H9 (cell line): ENCODE measurements around the gene FAM210A. TPM values are rescaled to one million over a fixed set of nuclear protein-coding genes. Genes with fewer than 3 reads are reported as not detected.

Experiments
- DNase-seq: peaks from one replicate; pipeline ENCODE4 v3.0.0-alpha.2; 2017
- H2AFZ ChIP-seq: one replicate; pipeline ENCODE4 v1.6.1; 2013; ENCODE audit warnings: mild to moderate bottlenecking, low read length, control low read depth, moderate library complexity
- H2AK5ac ChIP-seq: 2 replicates; pipeline ENCODE4 v1.6.1; 2013; ENCODE audit warnings: low read length, control low read depth, mixed read lengths; ENCODE audit not compliant: insufficient read length
- H2BK120ac ChIP-seq: one replicate; pipeline ENCODE4 v1.6.1; 2013; ENCODE audit warnings: low read depth, mild to moderate bottlenecking, low read length, control low read depth, inconsistent platforms; ENCODE audit not compliant: poor library complexity, severe bottlenecking
- H2BK12ac ChIP-seq: 2 replicates; pipeline ENCODE4 v1.6.1; 2013; ENCODE audit warnings: low read length, control low read depth, mixed read lengths, low read depth; ENCODE audit not compliant: insufficient read length
- H2BK15ac ChIP-seq: 2 replicates; pipeline ENCODE4 v1.6.1; 2013; ENCODE audit warnings: low read depth, low read length, control low read depth
- H2BK20ac ChIP-seq: one replicate; pipeline ENCODE4 v1.6.1; 2013; ENCODE audit warnings: low read depth, mild to moderate bottlenecking, low read length, control low read depth, inconsistent platforms; ENCODE audit not compliant: poor library complexity, severe bottlenecking
- H2BK5ac ChIP-seq: 2 replicates; pipeline ENCODE4 v1.6.1; 2013; ENCODE audit warnings: low read length, control low read depth, mixed read lengths; ENCODE audit not compliant: insufficient read length
- H3K14ac ChIP-seq: 2 replicates; pipeline ENCODE4 v1.6.1; 2013; ENCODE audit warnings: low read length, control low read depth; ENCODE audit not compliant: insufficient read depth
- H3K18ac ChIP-seq: 2 replicates; pipeline ENCODE4 v1.6.1; 2013; ENCODE audit warnings: low read depth, mild to moderate bottlenecking, mixed read lengths, low read length, control low read depth; ENCODE audit not compliant: insufficient read length
- H3K23ac ChIP-seq: 2 replicates; pipeline ENCODE4 v1.6.1; 2013; ENCODE audit warnings: low read length, control low read depth, mixed read lengths, low read depth; ENCODE audit not compliant: insufficient read length
- H3K23me2 ChIP-seq: 2 replicates; pipeline ENCODE4 v1.6.1; 2013; ENCODE audit warnings: low read depth, mild to moderate bottlenecking, mixed read lengths, low read length, control low read depth; ENCODE audit not compliant: insufficient read length, poor library complexity, severe bottlenecking
- H3K27ac ChIP-seq: 2 replicates; pipeline ENCODE4 v1.5.1; 2013; ENCODE audit warnings: low read length, control low read depth, mixed read lengths, low read depth; ENCODE audit not compliant: insufficient read length
- H3K27me3 ChIP-seq: 2 replicates; pipeline ENCODE4 v1.6.1; 2013; ENCODE audit warnings: low read length, control low read depth, inconsistent platforms; ENCODE audit not compliant: insufficient read depth
- H3K4ac ChIP-seq: 2 replicates; pipeline ENCODE4 v1.6.1; 2013; ENCODE audit warnings: low read depth, mild to moderate bottlenecking, control low read depth, inconsistent platforms, low read length, moderate library complexity
- H3K4me1 ChIP-seq: 2 replicates; pipeline ENCODE4 v1.6.1; 2013; ENCODE audit warnings: low read length, control low read depth, inconsistent platforms; ENCODE audit not compliant: insufficient read depth
- H3K4me2 ChIP-seq: 2 replicates; pipeline ENCODE4 v1.6.1; 2013; ENCODE audit warnings: low read length, control low read depth, mixed read lengths; ENCODE audit not compliant: insufficient read length, insufficient read depth
- H3K56ac ChIP-seq: 2 replicates; pipeline ENCODE4 v1.6.1; 2013; ENCODE audit warnings: low read depth, mild to moderate bottlenecking, mixed read lengths, low read length, control low read depth; ENCODE audit not compliant: insufficient read length
- H3K79me1 ChIP-seq: 2 replicates; pipeline ENCODE4 v1.6.1; 2013; ENCODE audit warnings: low read depth, mild to moderate bottlenecking, moderate library complexity, low read length, control low read depth, inconsistent platforms; ENCODE audit not compliant: insufficient read depth, poor library complexity, severe bottlenecking
- H3K79me2 ChIP-seq: 2 replicates; pipeline ENCODE4 v1.6.1; 2013; ENCODE audit warnings: low read length, control low read depth, inconsistent platforms; ENCODE audit not compliant: insufficient read depth
- H3K9ac ChIP-seq: 2 replicates; pipeline ENCODE4 v1.6.1; 2013; ENCODE audit warnings: low read length, control low read depth, mixed read lengths; ENCODE audit not compliant: insufficient read length; ENCODE audit errors: extremely low read depth
- H3K9me3 ChIP-seq: one replicate; pipeline ENCODE4 v1.6.1; 2013; ENCODE audit warnings: low read depth, low read length, inconsistent platforms; ENCODE audit not compliant: control insufficient read depth
- H3T11ph ChIP-seq: one replicate; pipeline ENCODE4 v1.6.1; 2013; ENCODE audit warnings: mild to moderate bottlenecking, low read length, control low read depth, inconsistent platforms
- H4K20me1 ChIP-seq: one replicate; pipeline ENCODE4 v1.6.1; 2013; ENCODE audit not compliant: control insufficient read depth, insufficient read length, insufficient read depth
- H4K5ac ChIP-seq: 2 replicates; pipeline ENCODE4 v1.6.1; 2013; ENCODE audit warnings: low read depth, mild to moderate bottlenecking, mixed read lengths, low read length, control low read depth; ENCODE audit not compliant: insufficient read length
- H4K8ac ChIP-seq: replicated peaks from 2 replicates; pipeline ENCODE4 v1.6.1; 2013; ENCODE audit warnings: low read length, control low read depth, mixed read lengths, low read depth; ENCODE audit not compliant: insufficient read length
- H4K91ac ChIP-seq: 2 replicates; pipeline ENCODE4 v1.6.1; 2013; ENCODE audit warnings: low read depth, mild to moderate bottlenecking, moderate library complexity, mixed read lengths, low read length, control low read depth; ENCODE audit not compliant: insufficient read length
- H3K27ac Mint-ChIP-seq, 3 experiments: 2 replicates in 2 of 3; 3 replicates in 1 of 3; pipeline ENCODE4 v1.8.0; 2020 to 2021; ENCODE audit warnings: mixed read lengths in 3 of 3, mild to moderate bottlenecking in 1 of 3, moderate library complexity in 1 of 3
- H3K27me3 Mint-ChIP-seq: 2 replicates; pipeline ENCODE4 v1.8.0; 2021; ENCODE audit warnings: low read depth, mild to moderate bottlenecking, moderate library complexity, mixed read lengths
- H3K36me3 Mint-ChIP-seq, 3 experiments: 2 replicates in 2 of 3; 3 replicates in 1 of 3; pipeline ENCODE4 v1.8.0; 2020 to 2021; ENCODE audit warnings: low read depth in 3 of 3, mixed read lengths in 3 of 3; ENCODE audit not compliant: insufficient read depth in 1 of 3
- H3K4me1 Mint-ChIP-seq, 2 experiments: 2 replicates each; pipeline ENCODE4 v1.8.0; 2020; ENCODE audit warnings: mixed read lengths in 2 of 2
- H3K4me3 Mint-ChIP-seq, 2 experiments: 2 replicates in 1 of 2; 3 replicates in 1 of 2; pipeline ENCODE4 v1.8.0; 2020 to 2021; ENCODE audit warnings: mild to moderate bottlenecking in 2 of 2, mixed read lengths in 2 of 2, moderate library complexity in 1 of 2
- H3K9me3 Mint-ChIP-seq, 2 experiments: 2 replicates in 1 of 2; 3 replicates in 1 of 2; pipeline ENCODE4 v1.8.0; 2020; ENCODE audit warnings: mild to moderate bottlenecking in 2 of 2, mixed read lengths in 2 of 2, moderate library complexity in 1 of 2
- CTCF ChIP-seq: fragments of 200-600 bp; sonication (generic); conservative IDR thresholded peaks from 3 replicates; pipeline ENCODE4 v1.8.0; 2021; ENCODE audit warnings: antibody characterized with exemption, mild to moderate bottlenecking
- WGBS: extraction: QIAGEN DNeasy Blood & Tissue Kit; methylation state at CpG from one replicate; pipeline ENCODE4 v1.1.7; 2013; ENCODE audit warnings: missing lambda C conversion rate, low lambda C conversion rate, mixed read lengths; ENCODE audit not compliant: insufficient read length; ENCODE audit errors: extremely low coverage; 5-methylcytosine and 5-hydroxymethylcytosine counted together
- total RNA-seq: library from RNA; stranded (reverse); gene quantifications from 2 replicates; pipeline ENCODE4 v1.2.1, GENCODE V29; 2021

Gene FAM210A
- total RNA-seq, 1 experiment from 2014 or later = 22.5 TPM

- Histone ChIP-seq H3K4me2 (no peak overlapping the region), H2BK15ac (no peak overlapping the region), H4K20me1 (no peaks in the 10 kb centered on the region), H2AK5ac (no peak overlapping the region), H2BK5ac (no peak overlapping the region), H2AFZ (no peak overlapping the region), H3K27me3 (no peaks in the 10 kb centered on the region), H3K14ac (0 out of 2 replicates have a peak overlapping the region, but pooled peaks have one; percentile 63), H3K4ac (no peak overlapping the region), H3K23ac (no peak overlapping the region), H3K27ac (no peak overlapping the region), H3K56ac (no peak overlapping the region), H3K79me2 (peaks cover 4% of the 10 kb centered on the region; the same call in 1 of the 2 replicates), H3K79me1 (peaks cover 5% of the 10 kb centered on the region), H4K91ac (no peak overlapping the region), H2BK120ac (no peak overlapping the region), H3K18ac (peak overlapping the region; percentile 7), H3K4me1 (no peaks in the 10 kb centered on the region), H3K23me2 (no peaks in the 10 kb centered on the region), H2BK12ac (no peak overlapping the region), H4K8ac (no peak overlapping the region), H2BK20ac (no peak overlapping the region), H3K9ac (no peak overlapping the region), H4K5ac (no peak overlapping the region), H3K9me3 (no peaks in the 10 kb centered on the region), H3T11ph (no peak overlapping the region)
- Mint-ChIP-seq H3K9me3 (peaks cover 23 to 37% of the 10 kb centered on the region in 2 experiments; a peak in 4 of 5 replicates), H3K27me3 (no peaks in the 10 kb centered on the region), H3K36me3 (peaks cover 13 to 25% (median 25%) of the 10 kb centered on the region in 3 experiments), H3K27ac (no peak overlapping the region), H3K4me3 (no peak overlapping the region), H3K4me1 (peaks cover 3 to 4% of the 10 kb centered on the region in 2 experiments; a peak in 3 of 4 replicates)
- TF ChIP-seq CTCF = no peak
- WGBS = no CpG with 5 or more reads among the region's 21 CpGs
- no peak for DNase-seq
Observed at GRCh38 chr18:13688191-13689136, 37.9 kb downstream of the FAM210A start.
